Measurements from ENCODE around the gene DNAH14. TPM values are rescaled to one million over a fixed set of nuclear protein-coding genes. Genes with fewer than 3 reads are reported as not detected.

The DNAH14 gene
- total RNA-seq, 2 experiments from 2014 or later, result 1.8 to 2.3 TPM

- ChIA-PET CTCF (interaction anchor here (0.7 to 3.0 kb wide), 9 partner anchors 12 to 45 kb away, joined by 3 to 12 read pairs (median 3); no protein-coding TSS in a partner anchor), POLR2A (interaction anchor here (0.7 to 9.7 kb wide), 9 partner anchors 10 to 571 kb away, joined by 3 to 109 read pairs (median 5); partner anchors contain the start of gene SDE2)
- H3K36me3 Mint-ChIP-seq (ENCODE audit: low read depth), result peaks cover 22% of the 10 kb centered on the region
- H3K9me3 Mint-ChIP-seq, result peaks cover 2% of the 10 kb centered on the region
- intact Hi-C loops (cut with micrococcal nuclease), result no loop called here
- peak overlapping the region; percentile 90 for H3K27ac Mint-ChIP-seq
- H3K27me3 Mint-ChIP-seq, result no peaks in the 10 kb centered on the region
- DNase-seq (peak; percentile 91), ATAC-seq (peak; percentile 94)
- TF ChIP-seq CTCF (IDR thresholded peaks at IDR 0.05), result no peak
- H3K4me1 Mint-ChIP-seq (ENCODE audit: low read depth), result peaks cover 47% of the 10 kb centered on the region
- peak overlapping the region; percentile 99 for H3K4me3 Mint-ChIP-seq
Observed at GRCh38 chr1:225428068-225428880, 498.8 kb downstream of the DNAH14 start.

- no peaks in the 10 kb centered on the region for H3K27me3 Mint-ChIP-seq
- ATAC-seq (no peak), DNase-seq (no peak)
- H3K27ac Mint-ChIP-seq, result peak overlapping the region; percentile 90
- POLR2A ChIA-PET, result interaction anchor here (0.7 to 9.7 kb wide), 7 partner anchors 11 to 39 kb away, joined by 3 to 109 read pairs (median 5); no protein-coding TSS in a partner anchor
- intact Hi-C loops (cut with micrococcal nuclease), result no loop called here
- H3K9me3 Mint-ChIP-seq, result peaks cover 2% of the 10 kb centered on the region
- no peak for TF ChIP-seq CTCF (IDR thresholded peaks at IDR 0.05)
- peak overlapping the region; percentile 99 for H3K4me3 Mint-ChIP-seq
- peaks cover 40% of the 10 kb centered on the region for H3K4me1 Mint-ChIP-seq (ENCODE audit: low read depth)
- peaks cover 16% of the 10 kb centered on the region for H3K36me3 Mint-ChIP-seq (ENCODE audit: low read depth)
- CTCF ChIA-PET, result interaction anchor here (1.0 to 3.0 kb wide), 6 partner anchors 12 to 44 kb away, joined by 3 to 12 read pairs (median 4); no protein-coding TSS in a partner anchor
Observed at GRCh38 chr1:225428881-225429455, 499.5 kb downstream of the DNAH14 start.

DNA sequence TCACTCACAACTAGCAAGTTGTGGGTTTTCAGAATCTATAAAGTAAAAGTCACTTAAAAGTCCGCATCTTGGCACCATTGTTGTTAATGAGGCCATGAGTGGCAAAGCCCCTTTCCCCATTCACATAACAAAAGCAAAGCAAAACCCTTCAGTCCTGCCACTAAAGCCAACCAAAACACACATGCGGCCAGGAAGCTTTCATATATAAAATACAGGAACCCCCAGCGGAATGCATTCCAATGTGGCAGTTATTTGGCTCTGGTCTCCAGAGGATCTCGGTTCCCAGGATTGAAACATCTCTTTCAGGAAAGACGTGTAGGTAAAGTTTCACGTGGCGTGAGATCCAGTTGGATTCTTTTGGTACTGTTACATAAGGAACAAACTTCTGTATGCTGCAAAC lies 500.8 kb downstream of the DNAH14 start:
- DNase-seq (no peak), ATAC-seq (no peak)
- Mint-ChIP-seq H3K4me3 (no peak overlapping the region), H3K36me3 (ENCODE audit: low read depth) (peaks cover 12% of the 10 kb centered on the region), H3K9me3 (peaks cover 2% of the 10 kb centered on the region), H3K27ac (no peak overlapping the region), H3K27me3 (no peaks in the 10 kb centered on the region), H3K4me1 (ENCODE audit: low read depth) (peaks cover 26% of the 10 kb centered on the region)
- intact Hi-C loops (cut with micrococcal nuclease), result no loop called here
- CTCF ChIA-PET, result interaction anchor here (0.9 to 3.0 kb wide), 6 partner anchors 11 to 44 kb away, joined by 3 to 12 read pairs (median 5); no protein-coding TSS in a partner anchor
- no peak for TF ChIP-seq CTCF (IDR thresholded peaks at IDR 0.05)
- POLR2A ChIA-PET, result interaction anchor here (0.7 to 9.7 kb wide), 2 partner anchors 15 to 372 kb away, joined by 3 to 109 read pairs; no protein-coding TSS in a partner anchor

DNA sequence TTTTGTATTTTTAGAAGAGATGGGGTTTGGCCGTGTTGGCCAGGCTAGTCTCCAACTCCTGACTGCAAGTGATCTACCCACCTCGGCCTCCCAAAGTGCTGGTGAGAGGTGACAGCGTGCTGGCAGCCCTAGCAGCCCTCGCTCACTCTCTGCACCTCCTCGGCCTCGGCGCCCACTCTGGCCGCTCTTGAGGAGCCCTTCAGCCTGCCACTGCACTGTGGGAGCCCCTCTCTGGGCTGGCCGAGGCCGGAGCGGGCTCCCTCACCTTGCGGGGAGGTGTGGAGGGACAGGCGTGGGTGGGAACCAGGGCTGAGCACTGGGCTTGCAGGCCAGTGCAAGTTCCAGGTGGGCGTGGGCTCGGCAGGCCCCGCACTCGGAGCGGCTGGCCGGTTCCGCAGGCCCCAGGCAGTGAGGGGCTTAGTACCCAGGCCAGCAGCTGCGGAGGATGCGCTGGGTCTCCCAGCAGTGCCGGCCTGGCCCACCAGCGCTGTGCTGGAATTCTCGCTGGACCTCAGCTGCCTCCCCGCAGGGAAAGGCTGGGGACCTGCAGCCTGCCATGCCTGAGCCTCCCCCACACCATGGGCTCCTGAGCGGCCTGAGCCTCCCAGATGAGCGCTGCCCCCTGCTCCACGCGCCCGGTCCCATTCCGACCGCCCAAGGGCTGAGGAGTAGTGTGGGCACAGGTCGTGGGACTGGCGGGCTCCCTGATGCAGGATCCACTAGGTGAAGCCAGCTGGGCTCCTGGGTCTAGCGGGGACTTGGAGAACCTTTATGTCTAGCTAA lies 501.8 kb downstream of the DNAH14 start:
- Mint-ChIP-seq H3K4me1 (ENCODE audit: low read depth) (peaks cover 21% of the 10 kb centered on the region), H3K4me3 (no peak overlapping the region), H3K36me3 (ENCODE audit: low read depth) (peaks cover 9% of the 10 kb centered on the region), H3K27me3 (no peaks in the 10 kb centered on the region), H3K9me3 (peaks cover 2% of the 10 kb centered on the region), H3K27ac (no peak overlapping the region)
- no peak for DNase-seq
- ChIA-PET POLR2A (interaction anchor here (0.7 to 9.7 kb wide), 3 partner anchors 14 to 1447 kb away, joined by 3 to 109 read pairs (median 4); no protein-coding TSS in a partner anchor), CTCF (interaction anchor here (0.8 to 3.0 kb wide), 5 partner anchors 10 to 43 kb away, joined by 3 to 12 read pairs (median 5); no protein-coding TSS in a partner anchor)
- TF ChIP-seq CTCF (IDR thresholded peaks at IDR 0.05), result no peak
- no peak for ATAC-seq
- intact Hi-C loops (cut with micrococcal nuclease), result no loop called here
